ENCODE data around the gene CPSF3.

CPSF3 gene

GRCh38 chr2:9423100-9423921, at the start of gene CPSF3, which contains the start of gene ITGB1BP1:
Gene CPSF3 (plus strand): TSS chr2:9423654. CDS start chr2:9423774, 120 bp downstream.
Gene ITGB1BP1 (minus strand): TSS chr2:9423528. CDS start chr2:9418697, 4,831 bp downstream.
- DNase-seq (ENCODE audit: low read depth): peak; percentile 94

GRCh38 chr2:9374071-9374730, 49.3 kb upstream of the CPSF3 start:
- DNase-seq (ENCODE audit: low read depth): no peak

- no peak for DNase-seq (ENCODE audit: low read depth)
Observed at GRCh38 chr2:9375857-9376428, 47.5 kb upstream of the CPSF3 start.

- DNase-seq (ENCODE audit: low read depth): peak; percentile 24
Observed at GRCh38 chr2:9377461-9378097, 45.9 kb upstream of the CPSF3 start.

GRCh38 chr2:9378433-9379390, 44.7 kb upstream of the CPSF3 start:
- DNase-seq (ENCODE audit: low read depth): peak; percentile 73

- DNase-seq (ENCODE audit: low read depth): no peak
Observed at GRCh38 chr2:9379391-9379755, 44.1 kb upstream of the CPSF3 start.

- peak; percentile 97 for DNase-seq (ENCODE audit: low read depth)
Observed at GRCh38 chr2:9380702-9381628, 42.5 kb upstream of the CPSF3 start.

- peak; percentile 81 for DNase-seq (ENCODE audit: low read depth)
Observed at GRCh38 chr2:9382604-9383235, 40.7 kb upstream of the CPSF3 start.

- DNase-seq (ENCODE audit: low read depth): no peak
Observed at GRCh38 chr2:9384521-9384920, 38.9 kb upstream of the CPSF3 start.

GRCh38 chr2:9385841-9386240, 37.6 kb upstream of the CPSF3 start:
- no peak for DNase-seq (ENCODE audit: low read depth)

- DNase-seq (ENCODE audit: low read depth): no peak
Observed at GRCh38 chr2:9388199-9388681, 35.2 kb upstream of the CPSF3 start.

GRCh38 chr2:9388950-9389911, 34.2 kb upstream of the CPSF3 start:
- DNase-seq (ENCODE audit: low read depth): no peak

- no peak for DNase-seq (ENCODE audit: low read depth)
Observed at GRCh38 chr2:9390151-9390850, 33.2 kb upstream of the CPSF3 start.

GRCh38 chr2:9390991-9391390, 32.5 kb upstream of the CPSF3 start:
- DNase-seq (ENCODE audit: low read depth): no peak

GRCh38 chr2:9391961-9392720, 31.3 kb upstream of the CPSF3 start:
- no peak for DNase-seq (ENCODE audit: low read depth)

GRCh38 chr2:9392898-9393765, 30.3 kb upstream of the CPSF3 start:
- peak; percentile 37 for DNase-seq (ENCODE audit: low read depth)
